K562 (cell line): Measurements from ENCODE around the gene MACROD2. TPM values are rescaled to one million over a fixed set of nuclear protein-coding genes. Genes with fewer than 3 reads are reported as not detected.

Experiments
- ATAC-seq: fragments of 200-7000 bp; cut with Tn5 transposase; 3 replicates; pipeline ENCODE4 v1.9.1; 2020; ENCODE audit warnings: moderate library complexity
- BruUV-seq: library from RNA; stranded (reverse); fragments of 400-500 nt; replicated peaks from 2 replicates; lab custom pipeline; 2021; lab: Mats Ljungman, UMichigan
- CTCF ChIA-PET: fragments of 300-600 bp; formaldehyde crosslinking; extraction: SDS; loops from one replicate; lab custom pipeline; 2021; ENCODE audit warnings: low intra/inter-chr PET ratio; lab: Yijun Ruan, JAX
- POLR2A ChIA-PET: fragments of 300-600, 350-650 bp; sonication (Branson Sonifier 250); formaldehyde crosslinking; extraction: SDS; loops from one replicate; lab custom pipeline; 2021; ENCODE audit warnings: antibody characterized with exemption, inconsistent platforms; lab: Yijun Ruan, JAX
- DNase-seq, 4 experiments: peaks; one replicate each; pipeline versions ENCODE4 v3.0.0 to v3.0.0-alpha.2; 2011 to 2018; ENCODE audit warnings: low spot score in 3 of 4, mixed read lengths in 3 of 4; ENCODE audit errors: extremely low read depth in 1 of 4
- FAIRE-seq: peaks from 2 replicates; lab custom pipeline; 2011; peaks lifted over from hg19 to GRCh38; lab: Jason Lieb, UNC
- H2AFZ ChIP-seq: 2 replicates; pipeline ENCODE4 v1.6.0; 2011; ENCODE audit warnings: low read depth, low read length, control low read depth, inconsistent platforms
- H3K27ac ChIP-seq: fragments of 200-600 bp; 3 replicates; pipeline ENCODE4 v1.8.0; 2011; ENCODE audit warnings: low read depth, mild to moderate bottlenecking, control low read depth, inconsistent platforms, low read length, moderate library complexity, mixed read lengths; ENCODE audit errors: extremely low read depth
- H3K27me3 ChIP-seq, 2 experiments: fragments of 300-600 bp in 1 of 2; 2 replicates in 1 of 2; 3 replicates in 1 of 2; pipeline versions ENCODE4 v1.6.0 to v1.8.0; 2011; ENCODE audit warnings: inconsistent platforms in 2 of 2, low read length in 2 of 2, mild to moderate bottlenecking in 1 of 2, mixed read lengths in 1 of 2, moderate library complexity in 1 of 2; ENCODE audit not compliant: control insufficient read depth in 2 of 2, insufficient read depth in 2 of 2
- H3K36me3 ChIP-seq: fragments of 300-600 bp; 3 replicates; pipeline ENCODE4 v1.8.0; 2011; ENCODE audit warnings: mild to moderate bottlenecking, low read length, inconsistent platforms; ENCODE audit not compliant: control insufficient read depth, insufficient read depth
- H3K4me1 ChIP-seq, 2 experiments: fragments of 200-600 bp in 1 of 2; replicated peaks in 1 of 2; 2 replicates in 1 of 2; 3 replicates in 1 of 2; pipeline versions ENCODE4 v1.5.1 to v1.8.0; 2011; ENCODE audit warnings: inconsistent platforms in 2 of 2, low read length in 2 of 2, mild to moderate bottlenecking in 1 of 2, mixed read lengths in 1 of 2, moderate library complexity in 1 of 2; ENCODE audit not compliant: control insufficient read depth in 2 of 2, insufficient read depth in 2 of 2
- H3K4me2 ChIP-seq: 2 replicates; pipeline ENCODE4 v1.6.1; 2011; ENCODE audit warnings: low read length, control low read depth, inconsistent platforms, mixed read lengths; ENCODE audit not compliant: insufficient read depth
- H3K4me3 ChIP-seq: fragments of 200-600 bp; sonication (generic), shearing (Covaris generic); 2 replicates; pipeline ENCODE4 v1.5.1; 2016; ENCODE audit warnings: control low read depth, inconsistent platforms
- H3K79me2 ChIP-seq: fragments of 200-600 bp; 3 replicates; pipeline ENCODE4 v1.8.0; 2011; ENCODE audit warnings: low read length, inconsistent platforms; ENCODE audit not compliant: control insufficient read depth, insufficient read depth
- H3K9ac ChIP-seq, 2 experiments: 2 replicates each; pipeline versions ENCODE4 v1.6.0 to v1.6.1; 2011; ENCODE audit warnings: low read depth in 2 of 2, low read length in 2 of 2, control low read depth in 1 of 2, inconsistent platforms in 1 of 2, mild to moderate bottlenecking in 1 of 2, mixed read lengths in 1 of 2; ENCODE audit not compliant: insufficient read depth in 1 of 2
- H3K9me1 ChIP-seq: one replicate; pipeline ENCODE4 v1.6.0; 2011; ENCODE audit warnings: inconsistent platforms, mild to moderate bottlenecking, low read length, moderate library complexity; ENCODE audit not compliant: control insufficient read depth, insufficient read depth
- H3K9me3 ChIP-seq: replicated peaks from 2 replicates; pipeline ENCODE4 v1.5.1; 2011; ENCODE audit warnings: low read depth, low read length, inconsistent platforms; ENCODE audit not compliant: control insufficient read depth, insufficient read depth
- H4K20me1 ChIP-seq: replicated peaks from 2 replicates; pipeline ENCODE4 v1.6.1; 2011; ENCODE audit warnings: low read length, inconsistent platforms, mixed read lengths; ENCODE audit not compliant: control insufficient read depth, insufficient read depth
- NCOR1 ChIP-seq: fragments of 450-650 bp; IDR thresholded peaks from 2 replicates; pipeline ENCODE4 v1.6.1; 2016; ENCODE audit warnings: mild to moderate bottlenecking, moderate library complexity
- NFRKB ChIP-seq: fragments of 450-650 bp; IDR thresholded peaks from 2 replicates; pipeline ENCODE4 v1.6.1; 2016; ENCODE audit warnings: low read depth
- PML ChIP-seq: IDR thresholded peaks from 2 replicates; pipeline ENCODE4 v1.6.1; 2012; ENCODE audit warnings: low read length, inconsistent platforms
- TCFL5 ChIP-seq: fragments of 250-450 bp; sonication (Bioruptor Pico); conservative IDR thresholded peaks from 2 replicates; pipeline ENCODE4 v1.6.1; 2021; ENCODE audit warnings: mild to moderate bottlenecking, moderate library complexity, matching md5 sums
- ZNF212 ChIP-seq: fragments of 450-650 bp; formaldehyde crosslinking; IDR thresholded peaks from 2 replicates; pipeline ENCODE4 v1.4.0; 2020; ENCODE audit warnings: mild to moderate bottlenecking
- ZNF445 ChIP-seq: fragments of 250-450 bp; sonication (Bioruptor Pico); IDR thresholded peaks from 2 replicates; pipeline ENCODE4 v1.4.0; 2020; ENCODE audit warnings: low read depth, mild to moderate bottlenecking, moderate library complexity
- WGBS: fragments of 100-300 bp; shearing (Covaris generic); methylation state at CpG from one replicate; pipeline ENCODE4 v1.1.6; 2016; ENCODE audit warnings: low coverage, mixed read lengths; ENCODE audit not compliant: insufficient coverage; ENCODE audit errors: missing lambda C conversion rate; 5-methylcytosine and 5-hydroxymethylcytosine counted together
- in situ Hi-C: fragments of 300-500 bp; cut with MboI; formaldehyde crosslinking; loops from 4 replicates; pipeline ENCODE4 v1.15.0; 2018; ENCODE audit warnings: inconsistent platforms, mixed read lengths
- intact Hi-C: fragments of 100-400 bp; cut with micrococcal nuclease; formaldehyde crosslinking; loops from 2 replicates; pipeline ENCODE4 v1.14.2; 2022
- polyA plus RNA-seq, 8 experiments: library from polyadenylated mRNA; depleted of rRNA in 4 of 8; stranded (reverse) in 5 of 8; unstranded in 3 of 8; fragments of >200 nt; fragmentation: Nextera tagmentation in 2 of 8; fragmentation: Illumina TruSeq in 1 of 8; extraction: Ambion mirVana in 2 of 8; extraction: Trizol in 1 of 8; gene quantifications; 2 replicates each; pipeline versions ENCODE4 v1.2.1 to v1.2.3, GENCODE V29; 2011 to 2014; ENCODE audit warnings: inconsistent platforms in 1 of 8, missing spikeins in 1 of 8
- total RNA-seq, 7 experiments: library from RNA; depleted of rRNA in 6 of 7; stranded (reverse); fragments of >200 nt in 6 of 7; fragmentation: Illumina TruSeq in 2 of 7; extraction: Trizol in 2 of 7; gene quantifications; 2 replicates each; pipeline versions ENCODE4 v1.2.1 to v1.2.3, GENCODE V29; 2011 to 2021; ENCODE audit warnings: low replicate concordance in 1 of 7
- TF ChIP-seq, protein P1 (sequence below), 2 experiments: fragments of 250-450 bp in 1 of 2; fragments of 450-650 bp in 1 of 2; sonication (Bioruptor Pico) in 1 of 2; IDR thresholded peaks; 2 replicates each; pipeline versions ENCODE4 v1.6.1 to v1.8.0; 2016 to 2021; ENCODE audit warnings: mild to moderate bottlenecking in 2 of 2, moderate library complexity in 2 of 2, missing compliant biosample characterization in 1 of 2, missing genetic modification characterization in 1 of 2

Gene MACROD2
- total and polyA plus RNA-seq, 9 of the 15 experiments (the other 6 are each of a cell fraction or from before 2014, with no cell fraction given) = not detected

DNA sequence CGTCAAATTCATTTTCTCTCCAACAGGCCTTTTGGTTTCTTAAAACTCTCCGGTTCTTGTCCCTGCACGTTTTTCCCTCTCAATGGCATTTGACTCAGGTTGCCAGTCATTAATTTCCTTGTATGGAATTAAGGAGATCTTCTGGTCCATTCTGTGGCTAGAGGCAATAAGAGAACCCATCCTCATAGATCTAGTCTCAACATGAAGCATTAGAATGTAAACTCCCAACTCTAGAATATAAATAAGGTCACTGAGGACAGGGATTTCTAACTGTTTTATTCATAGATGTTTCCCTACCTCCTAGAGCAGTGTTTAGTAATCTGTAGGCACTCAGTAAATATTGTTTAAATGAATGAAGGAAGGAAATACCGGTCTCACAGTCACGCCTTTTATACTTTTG, 527.3 kb downstream of the MACROD2 start (continued):
- no peak for TF ChIP-seq TCFL5 (CRISPR knock-in tag)
- TF ChIP-seq, protein P1, sequence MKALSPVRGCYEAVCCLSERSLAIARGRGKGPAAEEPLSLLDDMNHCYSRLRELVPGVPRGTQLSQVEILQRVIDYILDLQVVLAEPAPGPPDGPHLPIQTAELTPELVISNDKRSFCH (CRISPR knock-in tag; IDR thresholded peaks at IDR 0.05) = no peak
- TF ChIP-seq, protein P1 (tag; IDR thresholded peaks at IDR 0.05) = no peak

DNA sequence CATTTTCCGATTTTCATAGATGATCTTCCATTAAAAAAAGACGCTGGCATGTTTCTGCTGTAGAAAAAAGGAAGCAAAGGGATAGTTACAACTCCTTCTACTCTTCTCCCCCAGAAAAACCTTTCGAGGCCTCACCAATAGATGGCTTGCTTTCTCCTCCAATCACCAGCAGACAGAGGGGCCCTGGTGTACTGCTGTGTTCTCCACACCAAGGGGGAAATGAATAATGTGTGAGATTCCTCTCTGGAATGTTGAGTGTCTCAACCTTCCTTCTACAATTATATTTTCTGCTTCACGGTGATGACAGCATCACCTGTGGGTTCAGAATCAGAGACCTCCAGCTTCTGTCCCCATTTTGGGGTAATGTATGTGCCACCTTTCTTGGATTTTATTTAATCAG, 527.8 kb downstream of the MACROD2 start:
- no peak overlapping the region for H3K4me2 ChIP-seq
- intact Hi-C loops = no loop called here

More for the DNA sequence above, 527.8 kb downstream of the MACROD2 start:
- Histone ChIP-seq H3K9me3 (no peaks in the 10 kb centered on the region), H3K27ac (no peak overlapping the region), H3K36me3 (no peaks in the 10 kb centered on the region), H3K79me2 (no peaks in the 10 kb centered on the region), H2AFZ (no peak overlapping the region), H4K20me1 (no peaks in the 10 kb centered on the region), H3K9me1 (no peaks in the 10 kb centered on the region)
- in situ Hi-C loops = no loop called here
- POLR2A ChIA-PET = no interaction called here
- DNase-seq (no peak), FAIRE-seq (no peak)
- WGBS = 0% methylated on average over 3 of the region's 4 CpGs
- no TSS peak for BruUV-seq
- CTCF ChIA-PET = no interaction called here
- TF ChIP-seq NCOR1 (no peak), ZNF212 (CRISPR knock-in tag) (no peak), ZNF445 (CRISPR knock-in tag) (no peak), NFRKB (no peak), PML (no peak)
- TF ChIP-seq, all 486 proteins: peak for 0
- Histone ChIP-seq H3K4me1 (no peaks in the 10 kb centered on the region), H3K9ac (no peak overlapping the region), H3K27me3 (no peaks in the 10 kb centered on the region), H3K4me3 (no peak overlapping the region)
- ATAC-seq = no peak
